Measurements from ENCODE around the gene TMEM164.

DNA sequence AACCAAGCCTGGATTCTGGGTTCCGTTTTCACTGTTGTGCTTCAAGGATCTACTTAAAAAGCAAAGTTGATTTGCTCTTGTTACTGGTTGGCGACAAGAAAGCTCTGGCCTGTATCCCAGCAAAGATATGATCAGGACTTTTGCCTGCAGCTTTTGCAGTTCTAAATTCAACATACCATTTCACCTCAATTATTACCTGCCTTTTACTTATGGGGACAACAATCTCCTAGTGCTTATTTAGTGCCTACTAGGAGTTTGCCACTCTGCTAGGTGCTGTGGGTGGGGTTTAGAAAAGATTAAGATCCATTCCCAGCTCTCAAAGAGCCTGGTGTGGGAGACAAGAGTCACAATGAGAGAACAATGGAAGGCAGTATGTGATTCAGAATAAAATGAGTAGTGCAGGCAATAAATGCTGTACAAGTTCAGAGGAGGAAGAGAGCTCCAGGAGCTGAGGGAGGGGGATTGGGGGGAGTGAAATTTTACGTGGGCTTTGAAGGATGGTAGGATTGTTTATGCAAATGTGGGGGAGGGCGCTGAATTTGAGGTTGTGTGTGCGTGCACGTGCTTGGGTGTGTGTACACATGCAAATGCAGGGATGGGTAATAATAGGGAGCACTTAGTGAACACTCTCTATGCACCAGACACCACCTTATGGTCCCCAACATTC lies 5.0 kb upstream of the TMEM164 start:
- TF ChIP-seq CTCF (IDR thresholded peaks at IDR 0.05) (no peak), POLR2A (IDR thresholded peaks at IDR 0.05) (no peak)

Measured in heart left ventricle (tissue), 13 donors.